Measurements from ENCODE around the gene ZC3H18. TPM values are rescaled to one million over a fixed set of nuclear protein-coding genes. Genes with fewer than 3 reads are reported as not detected.

Gene ZC3H18
- total RNA-seq, 4 donors from 2014 or later: 8.8 to 19.2 (median 13.5) TPM

DNA sequence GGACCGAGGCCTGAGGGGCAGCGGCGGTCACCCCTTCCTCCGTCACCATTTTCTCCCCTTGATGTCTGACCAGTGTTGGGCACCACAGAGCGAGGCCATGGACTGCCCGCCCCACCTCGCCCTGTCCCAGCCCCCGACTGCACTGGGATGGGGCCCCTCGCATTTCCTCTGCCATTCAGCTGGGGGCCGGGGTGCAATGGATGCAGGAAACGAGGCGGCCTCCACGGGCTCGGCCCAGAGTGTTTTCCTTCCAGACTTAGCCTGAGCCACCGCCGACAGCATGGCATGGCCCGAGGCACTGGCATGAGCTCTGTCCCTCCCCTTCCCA lies 44.6 kb upstream of the ZC3H18 start:
- TF ChIP-seq, protein P1, sequence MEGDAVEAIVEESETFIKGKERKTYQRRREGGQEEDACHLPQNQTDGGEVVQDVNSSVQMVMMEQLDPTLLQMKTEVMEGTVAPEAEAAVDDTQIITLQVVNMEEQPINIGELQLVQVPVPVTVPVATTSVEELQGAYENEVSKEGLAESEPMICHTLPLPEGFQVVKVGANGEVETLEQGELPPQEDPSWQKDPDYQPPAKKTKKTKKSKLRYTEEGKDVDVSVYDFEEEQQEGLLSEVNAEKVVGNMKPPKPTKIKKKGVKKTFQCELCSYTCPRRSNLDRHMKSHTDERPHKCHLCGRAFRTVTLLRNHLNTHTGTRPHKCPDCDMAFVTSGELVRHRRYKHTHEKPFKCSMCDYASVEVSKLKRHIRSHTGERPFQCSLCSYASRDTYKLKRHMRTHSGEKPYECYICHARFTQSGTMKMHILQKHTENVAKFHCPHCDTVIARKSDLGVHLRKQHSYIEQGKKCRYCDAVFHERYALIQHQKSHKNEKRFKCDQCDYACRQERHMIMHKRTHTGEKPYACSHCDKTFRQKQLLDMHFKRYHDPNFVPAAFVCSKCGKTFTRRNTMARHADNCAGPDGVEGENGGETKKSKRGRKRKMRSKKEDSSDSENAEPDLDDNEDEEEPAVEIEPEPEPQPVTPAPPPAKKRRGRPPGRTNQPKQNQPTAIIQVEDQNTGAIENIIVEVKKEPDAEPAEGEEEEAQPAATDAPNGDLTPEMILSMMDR (IDR thresholded peaks at IDR 0.05; ENCODE audit: low read depth): no peak

GRCh38 chr16:88526008-88526905 lies 43.9 kb upstream of the ZC3H18 start:
- TF ChIP-seq, protein P1 (IDR thresholded peaks at IDR 0.05; ENCODE audit: low read depth): no peak

GRCh38 chr16:88526906-88527185 lies 43.4 kb upstream of the ZC3H18 start:
- TF ChIP-seq, protein P1 (IDR thresholded peaks at IDR 0.05; ENCODE audit: low read depth): no peak

- TF ChIP-seq, protein P1 (IDR thresholded peaks at IDR 0.05; ENCODE audit: low read depth): no peak
Observed at GRCh38 chr16:88527186-88527936, 42.8 kb upstream of the ZC3H18 start.

DNA sequence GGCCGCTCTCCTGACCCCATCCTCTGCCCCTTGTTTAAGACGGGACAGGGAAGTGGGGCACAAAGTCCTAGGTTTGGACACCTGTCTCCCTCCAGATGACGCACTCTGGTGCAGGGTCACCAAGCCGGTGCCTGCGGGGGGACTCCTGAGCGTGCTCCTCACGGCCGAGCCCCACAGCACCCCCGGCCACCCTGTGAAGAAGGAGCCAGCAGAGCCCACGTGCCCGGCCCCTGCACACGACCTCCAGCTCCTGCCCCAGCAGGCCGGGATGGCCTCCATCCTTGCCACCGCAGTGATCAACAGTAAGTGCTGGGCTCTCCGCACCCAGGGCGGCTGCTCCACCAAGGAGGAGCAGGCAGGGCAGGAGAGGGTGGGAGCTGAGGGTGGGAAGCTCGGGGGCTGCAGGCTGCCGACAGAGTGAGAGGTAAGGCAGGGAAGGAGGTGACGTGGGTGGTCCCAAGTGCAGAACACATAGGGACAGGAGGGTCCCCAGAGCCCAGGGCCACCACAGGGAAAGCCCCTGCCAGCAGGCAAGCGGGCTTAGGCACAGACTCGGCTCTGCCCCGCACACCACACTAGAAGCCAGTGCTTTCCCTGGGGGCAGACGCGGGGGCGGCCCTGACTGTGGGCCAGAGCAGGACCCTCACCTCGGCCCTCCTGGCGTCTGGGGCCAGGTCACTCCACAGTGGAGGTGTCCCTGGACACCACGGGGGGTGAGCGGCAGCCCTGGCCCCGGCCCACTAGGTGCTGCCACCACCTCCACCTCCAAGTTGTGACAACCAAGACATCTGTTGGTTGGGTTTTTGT lies 42.1 kb upstream of the ZC3H18 start:
- TF ChIP-seq, protein P1 (IDR thresholded peaks at IDR 0.05; ENCODE audit: low read depth): no peak

DNA sequence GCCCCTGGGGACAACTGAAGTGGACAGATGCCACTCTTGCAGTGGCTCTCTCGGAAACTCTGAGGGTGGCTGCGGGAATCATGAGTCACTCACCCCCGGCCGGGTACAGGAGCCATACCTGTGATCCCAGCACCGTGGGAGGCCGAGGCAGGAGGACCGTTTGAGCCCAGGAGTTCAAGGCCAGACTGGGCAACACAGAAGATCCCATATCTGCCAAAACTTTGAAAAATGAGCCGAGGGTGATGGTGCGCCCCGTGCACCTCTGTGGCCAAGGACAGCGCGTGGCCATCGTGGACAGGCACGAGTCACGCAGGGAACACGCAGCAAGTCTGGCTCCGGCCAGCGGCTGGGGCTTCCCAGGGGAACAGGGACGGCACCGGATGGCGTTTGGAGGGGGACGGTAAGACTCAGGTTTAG lies 41.3 kb upstream of the ZC3H18 start:
- TF ChIP-seq, protein P1 (IDR thresholded peaks at IDR 0.05; ENCODE audit: low read depth): no peak

DNA sequence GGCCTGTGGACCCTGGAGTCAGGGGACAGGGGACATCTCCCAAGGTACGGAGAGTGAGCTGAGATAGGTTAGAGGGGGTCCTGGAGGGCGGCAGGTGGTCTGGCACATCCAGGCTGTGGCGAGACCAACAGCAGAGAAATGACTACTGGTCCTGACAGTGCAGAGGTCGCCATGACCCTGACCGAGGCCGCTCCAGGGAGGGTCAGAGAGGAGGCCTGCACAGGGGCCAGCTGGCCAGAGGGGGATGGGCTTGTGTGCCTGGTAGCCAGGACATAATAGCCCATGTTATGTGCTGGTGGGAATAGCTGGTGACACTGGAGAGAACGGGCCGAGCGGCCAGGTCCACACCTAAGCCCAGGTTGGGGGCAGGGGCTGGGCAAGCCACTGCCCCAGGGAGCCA lies 40.6 kb upstream of the ZC3H18 start:
- TF ChIP-seq, protein P1 (IDR thresholded peaks at IDR 0.05; ENCODE audit: low read depth): no peak

Measured in subcutaneous adipose tissue (tissue), 4 donors.